Measurements from ENCODE around the gene TNFRSF12A. TPM values are rescaled to one million over a fixed set of nuclear protein-coding genes. Genes with fewer than 3 reads are reported as not detected.

Gene TNFRSF12A
- total RNA-seq, 4 donors from 2014 or later = 4.1 to 56.4 (median 39.8) TPM

DNA sequence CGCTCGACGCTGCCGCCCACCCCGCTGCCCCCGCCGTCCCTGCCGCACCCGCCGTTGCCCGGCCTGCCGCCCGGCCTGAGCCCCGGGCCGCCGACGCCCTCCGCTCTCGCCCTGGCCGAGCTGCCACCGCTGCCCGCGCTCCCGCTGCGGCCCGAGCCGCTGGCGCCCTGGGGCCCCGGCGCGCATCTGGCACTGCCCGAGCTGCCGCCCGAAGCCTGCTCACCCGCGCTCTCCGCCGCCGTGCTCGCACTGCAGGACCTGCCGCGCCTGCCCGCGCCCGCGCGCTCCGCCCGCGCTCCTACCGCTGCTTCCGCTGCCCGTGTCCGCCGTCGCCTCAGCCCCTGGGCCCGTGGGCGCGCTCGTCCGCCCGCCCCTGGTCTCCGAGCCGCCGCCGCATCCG is 15.8 kb upstream of the TNFRSF12A start:
- no peak for TF ChIP-seq POLR2A (IDR thresholded peaks at IDR 0.05)
- TF ChIP-seq, protein P1, sequence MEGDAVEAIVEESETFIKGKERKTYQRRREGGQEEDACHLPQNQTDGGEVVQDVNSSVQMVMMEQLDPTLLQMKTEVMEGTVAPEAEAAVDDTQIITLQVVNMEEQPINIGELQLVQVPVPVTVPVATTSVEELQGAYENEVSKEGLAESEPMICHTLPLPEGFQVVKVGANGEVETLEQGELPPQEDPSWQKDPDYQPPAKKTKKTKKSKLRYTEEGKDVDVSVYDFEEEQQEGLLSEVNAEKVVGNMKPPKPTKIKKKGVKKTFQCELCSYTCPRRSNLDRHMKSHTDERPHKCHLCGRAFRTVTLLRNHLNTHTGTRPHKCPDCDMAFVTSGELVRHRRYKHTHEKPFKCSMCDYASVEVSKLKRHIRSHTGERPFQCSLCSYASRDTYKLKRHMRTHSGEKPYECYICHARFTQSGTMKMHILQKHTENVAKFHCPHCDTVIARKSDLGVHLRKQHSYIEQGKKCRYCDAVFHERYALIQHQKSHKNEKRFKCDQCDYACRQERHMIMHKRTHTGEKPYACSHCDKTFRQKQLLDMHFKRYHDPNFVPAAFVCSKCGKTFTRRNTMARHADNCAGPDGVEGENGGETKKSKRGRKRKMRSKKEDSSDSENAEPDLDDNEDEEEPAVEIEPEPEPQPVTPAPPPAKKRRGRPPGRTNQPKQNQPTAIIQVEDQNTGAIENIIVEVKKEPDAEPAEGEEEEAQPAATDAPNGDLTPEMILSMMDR (IDR thresholded peaks at IDR 0.05) = no peak
- Histone ChIP-seq H3K27me3 (no peaks in the 10 kb centered on the region), H3K36me3 (no peaks in the 10 kb centered on the region), H3K9me3 (no peaks in the 10 kb centered on the region), H3K4me3 (peak overlapping the region in 3 of 4 donors; percentile 42 to 58 (median 53)), H3K4me1 (peaks cover 8 to 31% (median 14%) of the 10 kb centered on the region in 4 donors), H3K27ac (peak overlapping the region in 1 of 4 donors; percentile 96)
- DNase-seq = peak in 1 of 3 donors; percentile 62

DNA sequence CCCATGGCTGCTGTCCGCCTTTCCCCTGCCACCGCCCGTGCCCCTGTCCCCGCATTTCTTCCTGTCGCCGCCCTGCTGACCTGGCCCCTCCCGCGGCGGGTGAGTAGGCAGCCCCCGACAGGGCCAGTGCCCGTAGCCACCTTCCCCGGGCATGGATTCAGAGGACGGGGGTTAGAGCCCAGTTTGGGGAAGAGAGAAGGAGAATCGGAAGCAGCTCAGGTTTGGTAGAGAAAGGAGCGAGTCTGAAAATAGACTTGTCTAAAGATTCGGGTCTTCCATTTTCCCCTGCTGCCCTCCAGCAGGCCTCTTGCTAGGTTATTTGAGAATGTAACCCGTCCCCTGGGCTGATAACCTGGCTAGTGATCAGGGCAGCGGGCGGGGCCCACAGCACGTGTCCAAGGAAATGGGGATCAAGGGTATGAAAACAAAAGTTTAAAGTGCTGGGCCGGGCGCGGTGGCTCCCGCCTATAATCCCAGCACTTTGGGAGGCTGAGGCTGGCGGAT is 15.3 kb upstream of the TNFRSF12A start:
- no peaks in the 10 kb centered on the region for H3K9me3 ChIP-seq
- peak overlapping the region in 3 of 4 donors; percentile 63 to 96 (median 84) for H3K27ac ChIP-seq
- peaks cover 8 to 31% (median 14%) of the 10 kb centered on the region in 4 donors for H3K4me1 ChIP-seq
- peak in 2 of 3 donors; percentile 71 to 77 for DNase-seq
- no peaks in the 10 kb centered on the region for H3K27me3 ChIP-seq
- no peaks in the 10 kb centered on the region for H3K36me3 ChIP-seq
- peak overlapping the region; percentile 34 to 58 (median 46) for H3K4me3 ChIP-seq
- TF ChIP-seq, protein P1 (IDR thresholded peaks at IDR 0.05) = no peak
- peak; percentile 22 to 51 for TF ChIP-seq POLR2A (IDR thresholded peaks at IDR 0.05)

DNA sequence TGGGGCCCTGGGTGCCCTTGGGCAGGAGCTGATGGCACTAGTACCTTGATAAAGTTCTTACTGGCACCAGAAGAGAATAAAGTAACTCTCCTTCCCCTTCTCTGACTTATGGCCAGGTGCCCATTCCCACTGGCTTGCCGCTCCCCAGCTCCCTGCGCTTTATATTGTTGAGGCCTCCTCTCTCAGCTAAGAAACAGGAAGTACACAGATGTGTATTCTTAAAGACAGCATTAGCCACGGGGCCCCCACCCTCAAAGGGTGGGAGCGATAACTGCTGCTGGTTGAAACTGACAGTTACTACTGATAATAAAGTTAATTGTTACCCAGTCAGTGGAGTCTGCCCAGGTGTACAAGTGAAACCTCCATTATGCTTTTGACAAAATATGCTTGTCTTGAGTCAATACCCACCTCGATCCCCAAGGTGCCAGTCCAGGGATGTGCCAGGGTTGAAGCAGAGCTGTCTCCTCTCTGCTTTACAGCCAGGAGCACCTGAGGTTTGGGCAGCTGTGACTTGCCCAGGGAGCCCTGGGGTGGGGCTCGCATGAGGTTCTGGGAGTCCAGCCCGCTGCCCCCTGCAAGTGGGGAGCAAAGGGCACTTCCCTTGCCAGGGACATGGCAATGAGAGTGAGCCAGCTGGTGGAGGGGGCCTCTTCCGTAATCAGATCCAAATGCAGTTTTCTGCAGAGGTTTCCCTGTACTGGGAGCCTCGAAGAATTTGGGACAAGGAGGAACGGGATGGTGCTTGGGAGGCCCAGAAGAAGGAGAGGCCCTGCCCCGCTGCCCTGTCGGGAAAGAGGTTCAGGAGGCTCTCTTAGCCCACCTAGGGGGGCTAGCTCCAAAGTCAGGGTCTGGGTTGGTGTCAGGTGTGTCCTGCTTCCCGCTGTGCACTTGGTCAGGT is 12.9 kb upstream of the TNFRSF12A start:
- Histone ChIP-seq H3K4me1 (peaks cover 8 to 31% (median 14%) of the 10 kb centered on the region in 4 donors), H3K4me3 (peak overlapping the region in 2 of 4 donors; percentile 28 to 53), H3K36me3 (no peaks in the 10 kb centered on the region), H3K9me3 (no peaks in the 10 kb centered on the region), H3K27me3 (no peaks in the 10 kb centered on the region), H3K27ac (peak overlapping the region in 3 of 4 donors; percentile 67 to 95 (median 84))
- peak; percentile 35 to 71 for TF ChIP-seq POLR2A (IDR thresholded peaks at IDR 0.05)
- TF ChIP-seq, protein P1 (IDR thresholded peaks at IDR 0.05) = no peak
- DNase-seq = peak in 2 of 3 donors; percentile 87

DNA sequence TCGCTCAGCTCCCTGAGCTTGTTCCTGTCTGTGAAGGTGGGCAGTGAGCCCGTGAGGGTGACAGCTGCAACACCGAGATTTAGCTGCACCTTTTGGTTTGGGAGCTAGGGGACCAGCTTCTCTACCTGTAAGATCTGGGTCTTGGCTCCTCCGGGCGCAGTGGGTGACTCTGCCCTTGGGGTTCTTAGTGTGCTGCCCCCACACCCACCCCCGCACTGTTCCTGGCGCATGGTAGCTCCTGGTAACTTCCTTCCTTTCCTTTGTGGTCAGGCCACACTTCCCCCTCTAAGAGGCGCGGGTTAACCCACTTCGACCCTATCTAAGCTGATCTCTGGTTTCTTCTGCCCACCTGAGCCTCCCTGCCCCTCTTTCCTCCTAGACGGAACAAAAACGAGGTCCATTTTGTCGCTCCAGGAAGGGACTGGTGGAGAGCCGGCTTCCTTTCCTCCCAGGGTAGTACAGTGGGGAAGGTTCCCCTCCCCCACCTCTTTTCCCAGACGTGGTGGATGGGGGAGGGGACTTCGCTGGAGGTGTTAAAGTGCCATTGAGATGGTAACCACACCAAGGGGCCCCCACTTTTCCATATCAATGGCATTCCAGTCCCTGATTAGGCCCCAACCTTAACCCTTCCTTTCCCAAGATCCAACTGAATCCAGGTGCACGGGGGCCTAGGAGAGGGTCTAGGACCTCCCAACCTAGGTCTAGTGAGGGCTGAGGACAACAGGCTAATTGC is 12.0 kb upstream of the TNFRSF12A start:
- Histone ChIP-seq H3K4me1 (peaks cover 8 to 31% (median 14%) of the 10 kb centered on the region in 4 donors), H3K36me3 (no peaks in the 10 kb centered on the region), H3K27me3 (no peaks in the 10 kb centered on the region), H3K9me3 (no peaks in the 10 kb centered on the region), H3K4me3 (peak overlapping the region in 3 of 4 donors; percentile 2 to 28 (median 16)), H3K27ac (peak overlapping the region in 3 of 4 donors; percentile 67 to 95 (median 84))
- DNase-seq = peak in 2 of 3 donors; percentile 31 to 60
- TF ChIP-seq, protein P1 (IDR thresholded peaks at IDR 0.05) = no peak
- TF ChIP-seq POLR2A (IDR thresholded peaks at IDR 0.05) = no peak

DNA sequence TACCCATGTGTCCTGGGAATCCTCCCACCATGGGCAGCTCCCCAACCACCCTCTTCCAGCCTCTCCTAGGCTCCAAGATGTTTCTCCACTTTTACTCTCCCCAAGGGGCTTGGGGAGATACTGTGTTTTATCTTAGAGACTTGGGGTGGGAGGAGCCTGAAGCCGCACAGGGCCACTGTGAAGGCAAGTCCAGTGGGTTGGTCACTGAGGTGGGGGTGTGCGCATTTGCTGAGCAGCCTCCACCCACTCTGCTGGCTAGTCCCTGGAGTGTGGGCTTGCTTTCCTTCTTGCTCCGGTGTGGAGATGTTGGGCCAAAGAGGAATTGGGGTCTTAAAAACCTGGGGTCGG is 11.5 kb upstream of the TNFRSF12A start:
- Histone ChIP-seq H3K4me1 (peaks cover 8 to 31% (median 14%) of the 10 kb centered on the region in 4 donors), H3K27ac (peak overlapping the region in 1 of 4 donors; percentile 95), H3K36me3 (no peaks in the 10 kb centered on the region), H3K27me3 (no peaks in the 10 kb centered on the region), H3K4me3 (no peak overlapping the region), H3K9me3 (no peaks in the 10 kb centered on the region)
- no peak for TF ChIP-seq POLR2A (IDR thresholded peaks at IDR 0.05)
- TF ChIP-seq, protein P1 (IDR thresholded peaks at IDR 0.05) = no peak
- DNase-seq = no peak

Data from Peyer's patch (tissue), 4 donors.